Measurements from ENCODE around the gene ZNF397. TPM values are rescaled to one million over a fixed set of nuclear protein-coding genes. Genes with fewer than 3 reads are reported as not detected.

The ZNF397 gene
- total and polyA plus RNA-seq, 4 donors, result 3.8 to 20.0 (median 9.6) TPM

DNA sequence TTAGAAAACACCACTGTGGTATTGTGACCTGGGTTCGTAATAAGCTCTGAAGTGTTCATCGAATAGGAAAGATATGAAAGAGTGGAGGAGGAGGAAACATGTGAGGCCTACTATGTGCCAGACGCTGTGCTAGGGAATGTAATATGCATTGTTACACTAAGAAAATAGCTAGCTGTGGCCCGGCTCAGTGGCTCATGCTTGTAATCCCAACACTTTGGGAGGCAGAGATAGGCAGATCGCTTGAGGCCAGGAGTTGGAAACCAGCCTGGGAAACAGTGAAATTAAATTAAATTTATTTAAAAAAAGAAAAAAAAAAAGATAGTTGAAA lies 49.2 kb upstream of the ZNF397 start:
- H3K27ac ChIP-seq (ENCODE audit: low read depth in 1 of 2, low read length in 2 of 2), result no peak overlapping the region
- no peak overlapping the region for H3K9ac ChIP-seq (ENCODE audit: low read depth in 1 of 2, low read length in 2 of 2)
- TF ChIP-seq FOXA2 (IDR thresholded peaks at IDR 0.05) (no peak), EGR1 (IDR thresholded peaks at IDR 0.05; ENCODE audit: low read depth in 2 of 2) (no peak), RXRA (IDR thresholded peaks at IDR 0.05) (no peak), JUND (IDR thresholded peaks at IDR 0.05) (no peak)
- TF ChIP-seq, protein P1, sequence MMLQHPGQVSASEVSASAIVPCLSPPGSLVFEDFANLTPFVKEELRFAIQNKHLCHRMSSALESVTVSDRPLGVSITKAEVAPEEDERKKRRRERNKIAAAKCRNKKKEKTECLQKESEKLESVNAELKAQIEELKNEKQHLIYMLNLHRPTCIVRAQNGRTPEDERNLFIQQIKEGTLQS (IDR thresholded peaks at IDR 0.05), result no peak
- no peak for DNase-seq (ENCODE audit: low spot score)
- H3K4me1 ChIP-seq (ENCODE audit: control insufficient read depth in 4 of 4, insufficient read depth in 4 of 4, low read length in 3 of 4), result peaks cover 0 to 4% (median 0%) of the 10 kb centered on the region in 4 donors
- WGBS, result 85% methylated on average over 5 of the region's 5 CpGs
- no peaks in the 10 kb centered on the region for H3K27me3 ChIP-seq (ENCODE audit: control insufficient read depth in 4 of 4, insufficient read depth in 4 of 4, low read length in 3 of 4)
- no peaks in the 10 kb centered on the region for H3K9me3 ChIP-seq (ENCODE audit: control insufficient read depth in 4 of 4, low read length in 3 of 4)
- H3K36me3 ChIP-seq (ENCODE audit: control insufficient read depth in 4 of 4, insufficient read depth in 3 of 4, low read depth in 1 of 4, low read length in 3 of 4), result no peaks in the 10 kb centered on the region
- no peak overlapping the region for H3K4me3 ChIP-seq (ENCODE audit: low read depth in 1 of 3, low read length in 3 of 3)

DNA sequence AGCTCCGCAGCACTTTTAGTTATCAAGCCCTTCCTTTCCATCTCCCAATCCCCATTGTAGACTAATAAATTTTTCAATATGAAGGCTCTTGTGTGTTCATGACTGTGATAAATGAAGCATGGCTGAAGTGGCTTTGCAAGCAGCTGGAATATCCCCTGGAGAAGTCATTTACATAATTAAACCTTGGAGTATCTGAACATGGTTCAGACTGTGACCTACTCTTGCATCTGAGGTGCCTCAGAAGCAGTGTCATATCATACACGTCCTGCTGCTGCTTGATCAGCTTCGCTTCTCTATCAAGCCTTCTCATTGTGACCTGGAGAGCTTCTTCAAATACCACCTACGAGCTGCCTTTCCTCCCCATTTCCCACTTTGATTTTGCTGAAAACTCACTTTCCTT lies 48.4 kb upstream of the ZNF397 start:
- TF ChIP-seq, protein P1 (IDR thresholded peaks at IDR 0.05), result no peak
- TF ChIP-seq RAD21 (IDR thresholded peaks at IDR 0.05) (no peak), GABPA (IDR thresholded peaks at IDR 0.05 in 1 of 2, conservative IDR thresholded peaks at IDR 0.05 in 1 of 2) (no peak), FOXA2 (IDR thresholded peaks at IDR 0.05) (no peak), NR2F2 (IDR thresholded peaks at IDR 0.05) (no peak), SP1 (IDR thresholded peaks at IDR 0.05) (no peak), EGR1 (IDR thresholded peaks at IDR 0.05; ENCODE audit: low read depth in 2 of 2) (no peak), TAF1 (conservative IDR thresholded peaks at IDR 0.05) (no peak), FOXA1 (IDR thresholded peaks at IDR 0.05) (no peak), HNF4A (conservative IDR thresholded peaks at IDR 0.05) (no peak), HNF4G (IDR thresholded peaks at IDR 0.05) (no peak), YY1 (IDR thresholded peaks at IDR 0.05) (no peak), JUND (IDR thresholded peaks at IDR 0.05) (no peak), RXRA (IDR thresholded peaks at IDR 0.05) (no peak)
- TF ChIP-seq, protein P2, sequence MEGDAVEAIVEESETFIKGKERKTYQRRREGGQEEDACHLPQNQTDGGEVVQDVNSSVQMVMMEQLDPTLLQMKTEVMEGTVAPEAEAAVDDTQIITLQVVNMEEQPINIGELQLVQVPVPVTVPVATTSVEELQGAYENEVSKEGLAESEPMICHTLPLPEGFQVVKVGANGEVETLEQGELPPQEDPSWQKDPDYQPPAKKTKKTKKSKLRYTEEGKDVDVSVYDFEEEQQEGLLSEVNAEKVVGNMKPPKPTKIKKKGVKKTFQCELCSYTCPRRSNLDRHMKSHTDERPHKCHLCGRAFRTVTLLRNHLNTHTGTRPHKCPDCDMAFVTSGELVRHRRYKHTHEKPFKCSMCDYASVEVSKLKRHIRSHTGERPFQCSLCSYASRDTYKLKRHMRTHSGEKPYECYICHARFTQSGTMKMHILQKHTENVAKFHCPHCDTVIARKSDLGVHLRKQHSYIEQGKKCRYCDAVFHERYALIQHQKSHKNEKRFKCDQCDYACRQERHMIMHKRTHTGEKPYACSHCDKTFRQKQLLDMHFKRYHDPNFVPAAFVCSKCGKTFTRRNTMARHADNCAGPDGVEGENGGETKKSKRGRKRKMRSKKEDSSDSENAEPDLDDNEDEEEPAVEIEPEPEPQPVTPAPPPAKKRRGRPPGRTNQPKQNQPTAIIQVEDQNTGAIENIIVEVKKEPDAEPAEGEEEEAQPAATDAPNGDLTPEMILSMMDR (IDR thresholded peaks at IDR 0.05; ENCODE audit: low read depth, low read length, missing input control), result no peak
- TF ChIP-seq, protein P3, sequence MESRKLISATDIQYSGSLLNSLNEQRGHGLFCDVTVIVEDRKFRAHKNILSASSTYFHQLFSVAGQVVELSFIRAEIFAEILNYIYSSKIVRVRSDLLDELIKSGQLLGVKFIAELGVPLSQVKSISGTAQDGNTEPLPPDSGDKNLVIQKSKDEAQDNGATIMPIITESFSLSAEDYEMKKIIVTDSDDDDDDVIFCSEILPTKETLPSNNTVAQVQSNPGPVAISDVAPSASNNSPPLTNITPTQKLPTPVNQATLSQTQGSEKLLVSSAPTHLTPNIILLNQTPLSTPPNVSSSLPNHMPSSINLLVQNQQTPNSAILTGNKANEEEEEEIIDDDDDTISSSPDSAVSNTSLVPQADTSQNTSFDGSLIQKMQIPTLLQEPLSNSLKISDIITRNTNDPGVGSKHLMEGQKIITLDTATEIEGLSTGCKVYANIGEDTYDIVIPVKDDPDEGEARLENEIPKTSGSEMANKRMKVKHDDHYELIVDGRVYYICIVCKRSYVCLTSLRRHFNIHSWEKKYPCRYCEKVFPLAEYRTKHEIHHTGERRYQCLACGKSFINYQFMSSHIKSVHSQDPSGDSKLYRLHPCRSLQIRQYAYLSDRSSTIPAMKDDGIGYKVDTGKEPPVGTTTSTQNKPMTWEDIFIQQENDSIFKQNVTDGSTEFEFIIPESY (IDR thresholded peaks at IDR 0.05), result no peak
- TF ChIP-seq, protein P4, sequence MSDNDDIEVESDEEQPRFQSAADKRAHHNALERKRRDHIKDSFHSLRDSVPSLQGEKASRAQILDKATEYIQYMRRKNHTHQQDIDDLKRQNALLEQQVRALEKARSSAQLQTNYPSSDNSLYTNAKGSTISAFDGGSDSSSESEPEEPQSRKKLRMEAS (IDR thresholded peaks at IDR 0.05), result no peak
- TF ChIP-seq, protein P5, sequence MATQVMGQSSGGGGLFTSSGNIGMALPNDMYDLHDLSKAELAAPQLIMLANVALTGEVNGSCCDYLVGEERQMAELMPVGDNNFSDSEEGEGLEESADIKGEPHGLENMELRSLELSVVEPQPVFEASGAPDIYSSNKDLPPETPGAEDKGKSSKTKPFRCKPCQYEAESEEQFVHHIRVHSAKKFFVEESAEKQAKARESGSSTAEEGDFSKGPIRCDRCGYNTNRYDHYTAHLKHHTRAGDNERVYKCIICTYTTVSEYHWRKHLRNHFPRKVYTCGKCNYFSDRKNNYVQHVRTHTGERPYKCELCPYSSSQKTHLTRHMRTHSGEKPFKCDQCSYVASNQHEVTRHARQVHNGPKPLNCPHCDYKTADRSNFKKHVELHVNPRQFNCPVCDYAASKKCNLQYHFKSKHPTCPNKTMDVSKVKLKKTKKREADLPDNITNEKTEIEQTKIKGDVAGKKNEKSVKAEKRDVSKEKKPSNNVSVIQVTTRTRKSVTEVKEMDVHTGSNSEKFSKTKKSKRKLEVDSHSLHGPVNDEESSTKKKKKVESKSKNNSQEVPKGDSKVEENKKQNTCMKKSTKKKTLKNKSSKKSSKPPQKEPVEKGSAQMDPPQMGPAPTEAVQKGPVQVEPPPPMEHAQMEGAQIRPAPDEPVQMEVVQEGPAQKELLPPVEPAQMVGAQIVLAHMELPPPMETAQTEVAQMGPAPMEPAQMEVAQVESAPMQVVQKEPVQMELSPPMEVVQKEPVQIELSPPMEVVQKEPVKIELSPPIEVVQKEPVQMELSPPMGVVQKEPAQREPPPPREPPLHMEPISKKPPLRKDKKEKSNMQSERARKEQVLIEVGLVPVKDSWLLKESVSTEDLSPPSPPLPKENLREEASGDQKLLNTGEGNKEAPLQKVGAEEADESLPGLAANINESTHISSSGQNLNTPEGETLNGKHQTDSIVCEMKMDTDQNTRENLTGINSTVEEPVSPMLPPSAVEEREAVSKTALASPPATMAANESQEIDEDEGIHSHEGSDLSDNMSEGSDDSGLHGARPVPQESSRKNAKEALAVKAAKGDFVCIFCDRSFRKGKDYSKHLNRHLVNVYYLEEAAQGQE (IDR thresholded peaks at IDR 0.05), result no peak
- Histone ChIP-seq H3K4me3 (ENCODE audit: low read depth in 1 of 3, low read length in 3 of 3) (no peak overlapping the region), H3K9ac (ENCODE audit: low read depth in 1 of 2, low read length in 2 of 2) (no peak overlapping the region), H3K27me3 (ENCODE audit: control insufficient read depth in 4 of 4, insufficient read depth in 4 of 4, low read length in 3 of 4) (no peaks in the 10 kb centered on the region), H3K4me1 (ENCODE audit: control insufficient read depth in 4 of 4, insufficient read depth in 4 of 4, low read length in 3 of 4) (peaks cover 0 to 4% (median 0%) of the 10 kb centered on the region in 4 donors), H3K36me3 (ENCODE audit: control insufficient read depth in 4 of 4, insufficient read depth in 3 of 4, low read depth in 1 of 4, low read length in 3 of 4) (no peaks in the 10 kb centered on the region), H3K9me3 (ENCODE audit: control insufficient read depth in 4 of 4, low read length in 3 of 4) (no peaks in the 10 kb centered on the region), H3K27ac (ENCODE audit: low read depth in 1 of 2, low read length in 2 of 2) (no peak overlapping the region)
- 95% methylated on average over 4 of the region's 4 CpGs for WGBS
- DNase-seq (ENCODE audit: low spot score), result no peak

All from liver (tissue), 9 donors.